GM12801 (cell line): ENCODE results near the gene HOXC6.

ENCODE experiments used
- CTCF ChIP-seq: IDR thresholded peaks from one replicate; pipeline ENCODE4 v1.5.1; 2011; ENCODE audit warnings: control low read depth; ENCODE audit not compliant: insufficient read length; ENCODE audit errors: extremely low read depth

Gene HOXC6

GRCh38 chr12:54038284-54038870, 10.1 kb downstream of the HOXC6 start:
- TF ChIP-seq CTCF, result no peak

- TF ChIP-seq CTCF, result no peak
These were observed 10.7 kb downstream of the HOXC6 start for GRCh38 chr12:54038871-54039414.

- no peak for TF ChIP-seq CTCF
These were observed 11.3 kb downstream of the HOXC6 start for GRCh38 chr12:54039417-54040147.

DNA sequence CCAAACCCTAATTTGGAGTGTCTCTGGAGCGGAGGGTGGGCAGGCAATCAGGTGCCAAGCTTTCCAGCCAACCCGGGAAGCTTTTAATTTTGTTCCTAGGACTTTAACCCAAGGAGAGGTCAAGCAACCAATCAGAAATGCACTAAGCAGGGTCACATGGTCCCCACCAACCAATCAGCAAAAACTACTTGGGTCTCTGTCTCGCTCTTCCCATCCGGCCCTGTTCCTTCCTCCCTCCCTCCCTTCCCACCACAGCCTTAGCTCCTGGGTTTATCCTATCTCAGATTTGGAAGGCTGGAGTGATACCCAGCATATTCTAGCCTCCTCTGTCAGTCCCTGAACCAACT, 11.9 kb downstream of the HOXC6 start:
- no peak for TF ChIP-seq CTCF

DNA sequence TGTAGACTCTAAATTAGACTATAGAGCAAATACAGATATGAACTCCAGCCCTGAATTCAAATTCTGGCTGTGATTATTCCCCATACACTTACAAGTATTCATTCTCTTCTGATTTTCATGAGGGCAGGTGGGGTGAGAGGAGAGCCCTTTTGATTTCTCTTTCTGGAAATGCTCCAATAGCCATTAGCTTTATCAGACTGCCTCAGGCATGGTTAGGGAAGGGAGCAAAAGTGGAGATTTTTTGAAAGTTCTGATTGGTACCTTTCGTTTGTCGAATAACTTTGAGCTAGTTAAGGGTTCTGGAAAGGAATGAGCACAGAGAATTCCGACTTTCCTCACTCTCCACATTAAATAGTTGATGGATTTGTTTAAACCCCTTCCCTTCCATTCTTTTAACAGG, 12.4 kb downstream of the HOXC6 start:
- TF ChIP-seq CTCF, result no peak

GRCh38 chr12:54041097-54041690, 13.0 kb downstream of the HOXC6 start:
- no peak for TF ChIP-seq CTCF

DNA sequence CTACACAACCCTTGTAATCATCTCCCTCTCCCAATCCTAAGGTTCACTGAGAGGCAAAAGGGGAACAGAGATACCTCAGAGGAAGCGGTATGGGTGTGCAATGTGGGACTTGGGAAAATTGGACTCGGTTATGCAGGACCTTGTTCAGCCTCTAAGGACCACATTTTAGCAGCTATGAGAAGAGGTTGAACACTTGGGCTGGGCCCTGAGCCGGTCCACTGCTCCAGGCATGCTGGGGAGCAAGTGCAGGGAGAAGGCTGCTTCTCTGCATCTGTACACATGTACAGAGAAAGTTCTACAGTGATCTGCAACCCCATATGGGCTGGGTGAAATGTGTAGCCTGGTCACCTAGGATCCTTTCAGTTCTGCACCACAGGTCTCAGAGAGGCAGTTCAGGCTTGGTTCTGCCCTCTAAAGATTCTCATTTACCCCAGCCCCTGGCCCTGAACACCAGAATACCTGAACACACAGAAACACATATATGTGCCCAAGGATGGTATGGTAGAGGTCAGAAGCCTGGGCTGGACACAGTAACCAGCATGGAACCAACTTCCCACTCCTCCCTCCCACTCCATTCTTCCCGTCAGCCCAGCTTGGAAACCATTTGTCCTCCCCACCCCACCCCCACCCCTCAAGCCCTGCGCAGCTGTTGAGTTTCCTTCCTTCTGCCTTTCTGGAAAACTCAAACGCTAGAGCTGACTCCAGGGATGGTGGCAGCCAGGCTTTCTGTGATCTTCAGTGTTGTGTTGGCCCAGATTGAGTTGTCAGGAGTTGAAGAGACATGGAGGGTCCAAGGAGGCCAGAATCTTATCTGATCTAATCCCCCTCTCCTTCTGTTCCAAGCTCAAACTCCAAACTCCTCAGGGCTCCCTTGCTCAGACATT, 15.0 kb downstream of the HOXC6 start:
- TF ChIP-seq CTCF, result no peak
